GM12892 (cell line): ENCODE data around the gene FAM24B.

Experiments
- POLR2A ChIP-seq: IDR thresholded peaks from 2 replicates; pipeline ENCODE4 v1.6.1; 2011; ENCODE audit warnings: low read depth, low read length, control low read depth
- TAF1 ChIP-seq: IDR thresholded peaks from 2 replicates; pipeline ENCODE4 v1.6.1; 2011; ENCODE audit warnings: low read depth, mild to moderate bottlenecking, control low read depth, low read length, borderline replicate concordance

- TF ChIP-seq TAF1 = no peak
- TF ChIP-seq POLR2A = no peak
These were observed 2.9 kb downstream of the FAM24B start for GRCh38 chr10:122876467-122876855.
